ENCODE results near the gene DIABLO.
"Not testable (repeated sequence)": the region's sequence is repeated elsewhere in the genome, so short reads cannot be mapped to it uniquely, and the experiment has no call there.

The DIABLO gene

GRCh38 chr12:122189626-122190475 is 36.0 kb downstream of the DIABLO start:
- no peak for DNase-seq (ENCODE audit: low read depth, low spot score)

GRCh38 chr12:122187466-122187865 is 38.4 kb downstream of the DIABLO start:
- DNase-seq (ENCODE audit: low read depth, low spot score): no peak

- no peak for DNase-seq (ENCODE audit: low read depth, low spot score)
Observed at GRCh38 chr12:122185494-122186082, 40.3 kb downstream of the DIABLO start.

GRCh38 chr12:122185079-122185478 is 40.8 kb downstream of the DIABLO start:
- DNase-seq (ENCODE audit: low read depth, low spot score): no peak

- DNase-seq (ENCODE audit: low read depth, low spot score): no peak
Observed at GRCh38 chr12:122184517-122184916, 41.3 kb downstream of the DIABLO start.

GRCh38 chr12:122183588-122183940 is 42.3 kb downstream of the DIABLO start:
- DNase-seq (ENCODE audit: low read depth, low spot score): no peak

GRCh38 chr12:122182887-122183587 is 42.8 kb downstream of the DIABLO start, which contains the start of gene LRRC43:
Gene LRRC43, plus strand, starts transcription at chr12:122183123. Its CDS starts 22 bp downstream, at chr12:122183145.
- no peak for DNase-seq (ENCODE audit: low read depth, low spot score)

- not testable (repeated sequence) for DNase-seq (ENCODE audit: low read depth, low spot score)
Observed at GRCh38 chr12:122176473-122176872, 49.4 kb downstream of the DIABLO start.

- DNase-seq (ENCODE audit: low read depth, low spot score): no peak
Observed at GRCh38 chr12:122174155-122174845, 51.6 kb downstream of the DIABLO start, which contains the start of gene IL31. Gene IL31, minus strand, starts transcription at chr12:122174221. Its CDS starts 49 bp downstream, at chr12:122174172.

GRCh38 chr12:122172262-122172939 is 53.5 kb downstream of the DIABLO start:
- no peak for DNase-seq (ENCODE audit: low read depth, low spot score)

GRCh38 chr12:122171399-122171798 is 54.5 kb downstream of the DIABLO start:
- no peak for DNase-seq (ENCODE audit: low read depth, low spot score)

GRCh38 chr12:122168492-122168891 is 57.4 kb downstream of the DIABLO start:
- no peak for DNase-seq (ENCODE audit: low read depth, low spot score)

GRCh38 chr12:122167356-122167925 is 58.4 kb downstream of the DIABLO start:
- DNase-seq (ENCODE audit: low read depth, low spot score): no peak

GRCh38 chr12:122166422-122167349 is 59.2 kb downstream of the DIABLO start:
- DNase-seq (ENCODE audit: low read depth, low spot score): no peak

- no peak for DNase-seq (ENCODE audit: low read depth, low spot score)
Observed at GRCh38 chr12:122162976-122163375, 62.9 kb downstream of the DIABLO start.

GRCh38 chr12:122161682-122162081 is 64.2 kb downstream of the DIABLO start:
- DNase-seq (ENCODE audit: low read depth, low spot score): no peak

GRCh38 chr12:122160761-122161160 is 65.1 kb downstream of the DIABLO start:
- DNase-seq (ENCODE audit: low read depth, low spot score): no peak

- DNase-seq (ENCODE audit: low read depth, low spot score): no peak
Observed at GRCh38 chr12:122159882-122160281, 66.0 kb downstream of the DIABLO start.

GRCh38 chr12:122158700-122159285 is 67.1 kb downstream of the DIABLO start:
- no peak for DNase-seq (ENCODE audit: low read depth, low spot score)

Measured in brain pericyte (primary cell).